Measurements from ENCODE around the gene KDELR3.
A peak's percentile ranks its signal among the peaks of the same experiment; 100 is the strongest.
"Not testable (repeated sequence)": the region's sequence is repeated elsewhere in the genome, so short reads cannot be mapped to it uniquely, and the experiment has no call there.

KDELR3 gene

GRCh38 chr22:38464992-38465672 is 2.8 kb upstream of the KDELR3 start:
- Histone ChIP-seq H3K4me1 (ENCODE audit: control insufficient read depth, insufficient read depth, low read length) (peaks cover 15% of the 10 kb centered on the region), H3K27me3 (ENCODE audit: control insufficient read depth, insufficient read depth, low read length) (peaks cover 39% of the 10 kb centered on the region), H3K9me3 (ENCODE audit: control insufficient read depth, low read length) (no peaks in the 10 kb centered on the region)

GRCh38 chr22:38465673-38466490 is 2.0 kb upstream of the KDELR3 start:
- H3K4me3 ChIP-seq (ENCODE audit: low read length): no peak overlapping the region
- peaks cover 31% of the 10 kb centered on the region for H3K27me3 ChIP-seq (ENCODE audit: control insufficient read depth, insufficient read depth, low read length)
- no peaks in the 10 kb centered on the region for H3K36me3 ChIP-seq (ENCODE audit: control insufficient read depth, insufficient read depth, low read length)
- H3K9ac ChIP-seq (ENCODE audit: low read length): no peak overlapping the region
- H3K4me1 ChIP-seq (ENCODE audit: control insufficient read depth, insufficient read depth, low read length): peaks cover 15% of the 10 kb centered on the region
- H3K9me3 ChIP-seq (ENCODE audit: control insufficient read depth, low read length): no peaks in the 10 kb centered on the region

More at GRCh38 chr22:38464992-38465672, 2.8 kb upstream of the KDELR3 start:
- H3K9ac ChIP-seq (ENCODE audit: low read length): no peak overlapping the region
- no peaks in the 10 kb centered on the region for H3K36me3 ChIP-seq (ENCODE audit: control insufficient read depth, insufficient read depth, low read length)
- no peak overlapping the region for H3K4me3 ChIP-seq (ENCODE audit: low read length)

- Histone ChIP-seq H3K9ac (ENCODE audit: low read length) (peak overlapping the region; percentile 70), H3K36me3 (ENCODE audit: control insufficient read depth, insufficient read depth, low read length) (no peaks in the 10 kb centered on the region), H3K4me3 (ENCODE audit: low read length) (peak overlapping the region; percentile 65), H3K27me3 (ENCODE audit: control insufficient read depth, insufficient read depth, low read length) (peaks cover 15% of the 10 kb centered on the region), H3K4me1 (ENCODE audit: control insufficient read depth, insufficient read depth, low read length) (peaks cover 15% of the 10 kb centered on the region), H3K9me3 (ENCODE audit: control insufficient read depth, low read length) (no peaks in the 10 kb centered on the region)
These were observed 425 bp upstream of the KDELR3 start for GRCh38 chr22:38467438-38467903.

GRCh38 chr22:38468443-38469305 is 778 bp downstream of the KDELR3 start:
- peak overlapping the region; percentile 81 for H3K9ac ChIP-seq (ENCODE audit: low read length)
- H3K36me3 ChIP-seq (ENCODE audit: control insufficient read depth, insufficient read depth, low read length): no peaks in the 10 kb centered on the region
- H3K9me3 ChIP-seq (ENCODE audit: control insufficient read depth, low read length): no peaks in the 10 kb centered on the region
- peaks cover 15% of the 10 kb centered on the region for H3K4me1 ChIP-seq (ENCODE audit: control insufficient read depth, insufficient read depth, low read length)
- H3K27me3 ChIP-seq (ENCODE audit: control insufficient read depth, insufficient read depth, low read length): peaks cover 9% of the 10 kb centered on the region
- peak overlapping the region; percentile 87 for H3K4me3 ChIP-seq (ENCODE audit: low read length)

GRCh38 chr22:38469306-38469781 is 1.4 kb downstream of the KDELR3 start:
- H3K27me3 ChIP-seq (ENCODE audit: control insufficient read depth, insufficient read depth, low read length): peaks cover 4% of the 10 kb centered on the region
- H3K9ac ChIP-seq (ENCODE audit: low read length): peak overlapping the region; percentile 81
- H3K9me3 ChIP-seq (ENCODE audit: control insufficient read depth, low read length): no peaks in the 10 kb centered on the region
- H3K4me3 ChIP-seq (ENCODE audit: low read length): no peak overlapping the region
- no peaks in the 10 kb centered on the region for H3K36me3 ChIP-seq (ENCODE audit: control insufficient read depth, insufficient read depth, low read length)
- peaks cover 15% of the 10 kb centered on the region for H3K4me1 ChIP-seq (ENCODE audit: control insufficient read depth, insufficient read depth, low read length)

- H3K9me3 ChIP-seq (ENCODE audit: control insufficient read depth, low read length); H3K4me3 ChIP-seq (ENCODE audit: low read length); H3K9ac ChIP-seq (ENCODE audit: low read length); H3K27me3 ChIP-seq (ENCODE audit: control insufficient read depth, insufficient read depth, low read length); H3K36me3 ChIP-seq (ENCODE audit: control insufficient read depth, insufficient read depth, low read length): not testable (repeated sequence)
- H3K4me1 ChIP-seq (ENCODE audit: control insufficient read depth, insufficient read depth, low read length): peaks cover 15% of the 10 kb centered on the region
These were observed 2.3 kb downstream of the KDELR3 start for GRCh38 chr22:38470179-38470578.

- peaks cover 15% of the 10 kb centered on the region for H3K4me1 ChIP-seq (ENCODE audit: control insufficient read depth, insufficient read depth, low read length)
- H3K27me3 ChIP-seq (ENCODE audit: control insufficient read depth, insufficient read depth, low read length): no peaks in the 10 kb centered on the region
- no peaks in the 10 kb centered on the region for H3K9me3 ChIP-seq (ENCODE audit: control insufficient read depth, low read length)
- no peaks in the 10 kb centered on the region for H3K36me3 ChIP-seq (ENCODE audit: control insufficient read depth, insufficient read depth, low read length)
- H3K4me3 ChIP-seq (ENCODE audit: low read length): no peak overlapping the region
- no peak overlapping the region for H3K9ac ChIP-seq (ENCODE audit: low read length)
These were observed 3.3 kb downstream of the KDELR3 start for GRCh38 chr22:38471237-38471636.

- H3K4me3 ChIP-seq (ENCODE audit: low read length): no peak overlapping the region
- H3K27me3 ChIP-seq (ENCODE audit: control insufficient read depth, insufficient read depth, low read length): no peaks in the 10 kb centered on the region
- no peak overlapping the region for H3K9ac ChIP-seq (ENCODE audit: low read length)
- H3K4me1 ChIP-seq (ENCODE audit: control insufficient read depth, insufficient read depth, low read length): peaks cover 5% of the 10 kb centered on the region
- no peaks in the 10 kb centered on the region for H3K9me3 ChIP-seq (ENCODE audit: control insufficient read depth, low read length)
- H3K36me3 ChIP-seq (ENCODE audit: control insufficient read depth, insufficient read depth, low read length): no peaks in the 10 kb centered on the region
These were observed 6.2 kb downstream of the KDELR3 start for GRCh38 chr22:38474003-38474607.

GRCh38 chr22:38477585-38477984 is 9.7 kb downstream of the KDELR3 start:
- H3K4me1 ChIP-seq (ENCODE audit: control insufficient read depth, insufficient read depth, low read length): no peaks in the 10 kb centered on the region
- no peaks in the 10 kb centered on the region for H3K9me3 ChIP-seq (ENCODE audit: control insufficient read depth, low read length)

GRCh38 chr22:38479096-38479837 is 11.4 kb downstream of the KDELR3 start:
- H3K4me1 ChIP-seq (ENCODE audit: control insufficient read depth, insufficient read depth, low read length): no peaks in the 10 kb centered on the region
- H3K27me3 ChIP-seq (ENCODE audit: control insufficient read depth, insufficient read depth, low read length): no peaks in the 10 kb centered on the region
- H3K36me3 ChIP-seq (ENCODE audit: control insufficient read depth, insufficient read depth, low read length): peaks cover 14% of the 10 kb centered on the region
- no peak overlapping the region for H3K9ac ChIP-seq (ENCODE audit: low read length)
- no peaks in the 10 kb centered on the region for H3K9me3 ChIP-seq (ENCODE audit: control insufficient read depth, low read length)
- H3K4me3 ChIP-seq (ENCODE audit: low read length): no peak overlapping the region

More at GRCh38 chr22:38477585-38477984, 9.7 kb downstream of the KDELR3 start:
- peaks cover 8% of the 10 kb centered on the region for H3K36me3 ChIP-seq (ENCODE audit: control insufficient read depth, insufficient read depth, low read length)
- H3K27me3 ChIP-seq (ENCODE audit: control insufficient read depth, insufficient read depth, low read length): no peaks in the 10 kb centered on the region
- no peak overlapping the region for H3K9ac ChIP-seq (ENCODE audit: low read length)
- H3K4me3 ChIP-seq (ENCODE audit: low read length): no peak overlapping the region

Data from mucosa of stomach (tissue), 1 donor.